Muscle layer of duodenum (tissue), 2 donors: ENCODE measurements around the gene TUFT1.

Source experiments
- H3K27ac ChIP-seq: one replicate; pipeline ENCODE4 v1.7.0; 2013; ENCODE audit warnings: mild to moderate bottlenecking, low read length
- H3K27me3 ChIP-seq: one replicate; pipeline ENCODE4 v1.7.0; 2013; ENCODE audit warnings: low read depth, mild to moderate bottlenecking, control low read depth, low read length
- H3K36me3 ChIP-seq, 2 donors: one replicate each; pipeline ENCODE4 v1.7.0; 2013; ENCODE audit warnings: low read length in 2 of 2, control low read depth in 1 of 2, mild to moderate bottlenecking in 1 of 2; ENCODE audit not compliant: insufficient read depth in 2 of 2, control insufficient read depth in 1 of 2
- H3K4me1 ChIP-seq, 2 donors: one replicate each; pipeline ENCODE4 v1.7.0; 2013; ENCODE audit warnings: low read length in 2 of 2, mild to moderate bottlenecking in 2 of 2, control low read depth in 1 of 2, moderate library complexity in 1 of 2; ENCODE audit not compliant: insufficient read depth in 2 of 2, control insufficient read depth in 1 of 2
- H3K4me3 ChIP-seq, 2 donors: one replicate each; pipeline ENCODE4 v1.7.0; 2013; ENCODE audit warnings: low read length in 2 of 2, low read depth in 1 of 2, mild to moderate bottlenecking in 1 of 2
- H3K9me3 ChIP-seq, 2 donors: one replicate each; pipeline ENCODE4 v1.7.0; 2013; ENCODE audit warnings: low read length in 2 of 2, control low read depth in 1 of 2, mild to moderate bottlenecking in 1 of 2; ENCODE audit not compliant: control insufficient read depth in 1 of 2
- donor health status: healthy.

Gene TUFT1

GRCh38 chr1:151524736-151525135 is 15.4 kb upstream of the TUFT1 start:
- Histone ChIP-seq H3K4me1 (no peaks in the 10 kb centered on the region), H3K27ac (no peak overlapping the region), H3K4me3 (no peak overlapping the region), H3K9me3 (no peaks in the 10 kb centered on the region), H3K27me3 (no peaks in the 10 kb centered on the region), H3K36me3 (peaks cover 0 to 5% of the 10 kb centered on the region in 2 donors)

- H3K4me3 ChIP-seq: no peak overlapping the region
- H3K27me3 ChIP-seq: no peaks in the 10 kb centered on the region
- peaks cover 0 to 5% of the 10 kb centered on the region in 2 donors for H3K36me3 ChIP-seq
- no peak overlapping the region for H3K27ac ChIP-seq
- H3K4me1 ChIP-seq: no peaks in the 10 kb centered on the region
- no peaks in the 10 kb centered on the region for H3K9me3 ChIP-seq
Observed at GRCh38 chr1:151526735-151527525, 13.2 kb upstream of the TUFT1 start.

- H3K9me3 ChIP-seq: no peaks in the 10 kb centered on the region
- H3K27ac ChIP-seq: no peak overlapping the region
- no peaks in the 10 kb centered on the region for H3K27me3 ChIP-seq
- peaks cover 0 to 5% of the 10 kb centered on the region in 2 donors for H3K36me3 ChIP-seq
- no peaks in the 10 kb centered on the region for H3K4me1 ChIP-seq
- no peak overlapping the region for H3K4me3 ChIP-seq
Observed at GRCh38 chr1:151529211-151529702, 10.9 kb upstream of the TUFT1 start.

- peaks cover 0 to 1% of the 10 kb centered on the region in 2 donors for H3K36me3 ChIP-seq
- no peak overlapping the region for H3K27ac ChIP-seq
Observed at GRCh38 chr1:151529781-151530180, 10.3 kb upstream of the TUFT1 start.

GRCh38 chr1:151530461-151530860 is 9.6 kb upstream of the TUFT1 start:
- no peak overlapping the region for H3K4me3 ChIP-seq
- no peaks in the 10 kb centered on the region for H3K4me1 ChIP-seq
- no peaks in the 10 kb centered on the region for H3K9me3 ChIP-seq
- H3K36me3 ChIP-seq: no peaks in the 10 kb centered on the region
- no peak overlapping the region for H3K27ac ChIP-seq
- no peaks in the 10 kb centered on the region for H3K27me3 ChIP-seq

More at GRCh38 chr1:151529781-151530180, 10.3 kb upstream of the TUFT1 start:
- Histone ChIP-seq H3K4me3 (no peak overlapping the region), H3K4me1 (no peaks in the 10 kb centered on the region), H3K27me3 (no peaks in the 10 kb centered on the region), H3K9me3 (no peaks in the 10 kb centered on the region)

- no peaks in the 10 kb centered on the region for H3K27me3 ChIP-seq
- H3K4me1 ChIP-seq: no peaks in the 10 kb centered on the region
- H3K4me3 ChIP-seq: no peak overlapping the region
- no peaks in the 10 kb centered on the region for H3K9me3 ChIP-seq
- H3K27ac ChIP-seq: no peak overlapping the region
- no peaks in the 10 kb centered on the region for H3K36me3 ChIP-seq
Observed at GRCh38 chr1:151533870-151534269, 6.2 kb upstream of the TUFT1 start.

- Histone ChIP-seq H3K27ac (no peak overlapping the region), H3K36me3 (no peaks in the 10 kb centered on the region), H3K4me1 (peaks cover 3 to 6% of the 10 kb centered on the region in 2 donors), H3K9me3 (no peaks in the 10 kb centered on the region), H3K4me3 (no peak overlapping the region), H3K27me3 (no peaks in the 10 kb centered on the region)
Observed at GRCh38 chr1:151534662-151535278, 5.3 kb upstream of the TUFT1 start.

- Histone ChIP-seq H3K4me1 (peaks cover 3 to 10% of the 10 kb centered on the region in 2 donors), H3K9me3 (no peaks in the 10 kb centered on the region), H3K27me3 (no peaks in the 10 kb centered on the region), H3K27ac (no peak overlapping the region), H3K4me3 (no peak overlapping the region), H3K36me3 (no peaks in the 10 kb centered on the region)
Observed at GRCh38 chr1:151535326-151536271, 4.5 kb upstream of the TUFT1 start.

GRCh38 chr1:151536499-151536898 is 3.6 kb upstream of the TUFT1 start:
- no peaks in the 10 kb centered on the region for H3K9me3 ChIP-seq
- H3K27ac ChIP-seq: no peak overlapping the region
- H3K4me1 ChIP-seq: peaks cover 3 to 10% of the 10 kb centered on the region in 2 donors
- no peaks in the 10 kb centered on the region for H3K27me3 ChIP-seq
- H3K4me3 ChIP-seq: no peak overlapping the region
- H3K36me3 ChIP-seq: no peaks in the 10 kb centered on the region

GRCh38 chr1:151537112-151537511 is 3.0 kb upstream of the TUFT1 start:
- Histone ChIP-seq H3K36me3 (no peaks in the 10 kb centered on the region), H3K27ac (no peak overlapping the region), H3K27me3 (no peaks in the 10 kb centered on the region), H3K9me3 (no peaks in the 10 kb centered on the region), H3K4me3 (no peak overlapping the region), H3K4me1 (peaks cover 3 to 15% of the 10 kb centered on the region in 2 donors)
